ENCODE results near the gene IGFBPL1. TPM values are rescaled to one million over a fixed set of nuclear protein-coding genes. Genes with fewer than 3 reads are reported as not detected.
A peak's percentile ranks its signal among the peaks of the same experiment; 100 is the strongest.
"Not testable (repeated sequence)": the region's sequence is repeated elsewhere in the genome, so short reads cannot be mapped to it uniquely, and the experiment has no call there.

Gene IGFBPL1, protein sequence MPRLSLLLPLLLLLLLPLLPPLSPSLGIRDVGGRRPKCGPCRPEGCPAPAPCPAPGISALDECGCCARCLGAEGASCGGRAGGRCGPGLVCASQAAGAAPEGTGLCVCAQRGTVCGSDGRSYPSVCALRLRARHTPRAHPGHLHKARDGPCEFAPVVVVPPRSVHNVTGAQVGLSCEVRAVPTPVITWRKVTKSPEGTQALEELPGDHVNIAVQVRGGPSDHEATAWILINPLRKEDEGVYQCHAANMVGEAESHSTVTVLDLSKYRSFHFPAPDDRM
- total RNA-seq: not detected

- TF ChIP-seq POLR2AphosphoS5 (IDR thresholded peaks at IDR 0.05; ENCODE audit: insufficient read depth in 1 of 2, low read depth in 1 of 2) (no peak), POLR2A (IDR thresholded peaks at IDR 0.05) (no peak)
- TF ChIP-seq, protein P1, sequence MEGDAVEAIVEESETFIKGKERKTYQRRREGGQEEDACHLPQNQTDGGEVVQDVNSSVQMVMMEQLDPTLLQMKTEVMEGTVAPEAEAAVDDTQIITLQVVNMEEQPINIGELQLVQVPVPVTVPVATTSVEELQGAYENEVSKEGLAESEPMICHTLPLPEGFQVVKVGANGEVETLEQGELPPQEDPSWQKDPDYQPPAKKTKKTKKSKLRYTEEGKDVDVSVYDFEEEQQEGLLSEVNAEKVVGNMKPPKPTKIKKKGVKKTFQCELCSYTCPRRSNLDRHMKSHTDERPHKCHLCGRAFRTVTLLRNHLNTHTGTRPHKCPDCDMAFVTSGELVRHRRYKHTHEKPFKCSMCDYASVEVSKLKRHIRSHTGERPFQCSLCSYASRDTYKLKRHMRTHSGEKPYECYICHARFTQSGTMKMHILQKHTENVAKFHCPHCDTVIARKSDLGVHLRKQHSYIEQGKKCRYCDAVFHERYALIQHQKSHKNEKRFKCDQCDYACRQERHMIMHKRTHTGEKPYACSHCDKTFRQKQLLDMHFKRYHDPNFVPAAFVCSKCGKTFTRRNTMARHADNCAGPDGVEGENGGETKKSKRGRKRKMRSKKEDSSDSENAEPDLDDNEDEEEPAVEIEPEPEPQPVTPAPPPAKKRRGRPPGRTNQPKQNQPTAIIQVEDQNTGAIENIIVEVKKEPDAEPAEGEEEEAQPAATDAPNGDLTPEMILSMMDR (IDR thresholded peaks at IDR 0.05): no peak
- no peaks in the 10 kb centered on the region for H3K9me3 ChIP-seq
- no peak for DNase-seq (ENCODE audit: extremely low spot score in 2 of 2)
- peak within 1 kb of the TSS; percentile 16 to 52 for H3K4me3 ChIP-seq
- no peaks in the 10 kb centered on the region for H3K4me1 ChIP-seq
- no peaks in the 10 kb centered on the region for H3K27me3 ChIP-seq
- H3K36me3 ChIP-seq: no peaks in the 10 kb centered on the region
- intact Hi-C loops (cut with DNase I): loop anchor here (10.0 kb wide), 1 partner anchor 49 kb away; no protein-coding TSS in a partner anchor
- H3K27ac ChIP-seq: no peak within 1 kb of the TSS
Measured at GRCh38 chr9:38423973-38424843, at the start of gene IGFBPL1. Gene IGFBPL1, minus strand, starts transcription at chr9:38424454. Its CDS starts 30 bp downstream, at chr9:38424424.

DNA sequence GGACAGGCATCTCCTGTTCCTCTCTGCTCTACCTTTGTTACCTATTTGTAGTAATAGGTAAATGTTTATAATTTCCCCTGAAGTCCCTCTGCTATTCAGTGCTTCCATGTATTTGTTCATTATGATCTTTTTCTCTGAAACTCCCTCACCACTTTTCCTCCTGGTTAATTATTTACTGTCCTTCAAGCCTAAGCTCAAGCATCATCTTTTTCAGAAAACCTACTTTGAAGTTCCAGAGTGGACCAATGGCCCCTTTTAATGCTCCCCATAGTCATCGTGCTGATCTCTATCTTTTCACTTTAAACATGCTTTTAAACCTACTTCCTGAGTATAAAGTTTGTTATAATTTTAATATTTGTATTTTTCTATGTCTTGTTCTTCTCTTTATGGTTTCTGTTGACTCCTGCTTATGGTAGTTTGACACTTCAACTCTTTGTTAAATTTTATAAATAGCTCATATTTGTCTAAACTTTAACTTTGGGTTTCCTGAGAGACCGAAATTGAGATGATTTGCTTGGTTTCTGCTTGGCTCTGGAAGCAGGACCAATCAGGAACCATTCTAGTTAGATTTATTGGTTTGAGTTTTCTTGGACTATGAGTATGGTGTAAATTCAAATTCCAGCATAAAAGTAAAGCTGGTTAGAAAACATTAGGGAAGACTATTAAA lies 48.5 kb upstream of the IGFBPL1 start:
- DNase-seq (ENCODE audit: extremely low spot score in 2 of 2); H3K4me3 ChIP-seq; H3K4me1 ChIP-seq; H3K27me3 ChIP-seq; H3K27ac ChIP-seq; intact Hi-C loops (cut with DNase I); H3K36me3 ChIP-seq; H3K9me3 ChIP-seq: not testable (repeated sequence)

DNA sequence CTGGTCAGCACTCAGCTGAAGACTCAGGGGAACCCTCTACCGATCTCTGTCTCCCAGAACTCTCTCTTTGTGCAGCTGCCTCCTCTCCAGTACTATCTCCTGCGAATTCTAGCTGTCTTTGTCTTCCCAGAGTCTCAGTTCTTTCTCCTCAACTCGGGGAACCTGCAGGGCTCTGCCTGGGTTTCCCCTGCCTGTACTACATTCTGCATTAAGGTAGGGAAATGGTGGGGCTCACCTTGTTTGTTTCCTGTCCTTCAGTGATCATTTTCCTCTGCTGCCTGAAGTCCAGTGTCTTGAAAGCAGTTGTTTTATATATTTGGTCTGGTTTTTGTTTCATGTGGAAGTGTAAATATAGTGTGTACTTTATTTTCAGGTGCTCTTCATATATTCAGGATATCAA lies 43.1 kb upstream of the IGFBPL1 start:
- Histone ChIP-seq H3K27me3 (no peaks in the 10 kb centered on the region), H3K4me3 (no peak overlapping the region), H3K36me3 (no peaks in the 10 kb centered on the region), H3K9me3 (no peaks in the 10 kb centered on the region), H3K27ac (no peak overlapping the region), H3K4me1 (no peaks in the 10 kb centered on the region)
- intact Hi-C loops (cut with DNase I): no loop called here
- TF ChIP-seq POLR2A (IDR thresholded peaks at IDR 0.05) (no peak), POLR2AphosphoS5 (IDR thresholded peaks at IDR 0.05; ENCODE audit: insufficient read depth in 1 of 2, low read depth in 1 of 2) (no peak)
- TF ChIP-seq, protein P1 (IDR thresholded peaks at IDR 0.05): no peak
- no peak for DNase-seq (ENCODE audit: extremely low spot score in 2 of 2)

- H3K4me3 ChIP-seq: no peak overlapping the region
- intact Hi-C loops (cut with DNase I): no loop called here
- DNase-seq (ENCODE audit: extremely low spot score in 2 of 2): no peak
- no peaks in the 10 kb centered on the region for H3K36me3 ChIP-seq
- no peak overlapping the region for H3K27ac ChIP-seq
- no peaks in the 10 kb centered on the region for H3K4me1 ChIP-seq
- TF ChIP-seq, protein P1 (IDR thresholded peaks at IDR 0.05): no peak
- TF ChIP-seq POLR2A (IDR thresholded peaks at IDR 0.05): no peak
- H3K9me3 ChIP-seq: no peaks in the 10 kb centered on the region
- H3K27me3 ChIP-seq: no peaks in the 10 kb centered on the region
Measured at GRCh38 chr9:38453835-38454234, 29.6 kb upstream of the IGFBPL1 start.

- no peak overlapping the region for H3K27ac ChIP-seq
- H3K4me1 ChIP-seq: no peaks in the 10 kb centered on the region
- no peak for DNase-seq (ENCODE audit: extremely low spot score in 2 of 2)
- H3K9me3 ChIP-seq: no peaks in the 10 kb centered on the region
- no peaks in the 10 kb centered on the region for H3K36me3 ChIP-seq
- intact Hi-C loops (cut with DNase I): no loop called here
- no peak overlapping the region for H3K4me3 ChIP-seq
- TF ChIP-seq POLR2A (IDR thresholded peaks at IDR 0.05) (no peak), POLR2AphosphoS5 (IDR thresholded peaks at IDR 0.05; ENCODE audit: insufficient read depth in 1 of 2, low read depth in 1 of 2) (no peak)
- TF ChIP-seq, protein P1 (IDR thresholded peaks at IDR 0.05): no peak
- H3K27me3 ChIP-seq: no peaks in the 10 kb centered on the region
Measured at GRCh38 chr9:38451162-38451561, 26.9 kb upstream of the IGFBPL1 start.

Data from vagina (tissue), 2 donors.